NCI-H1092 treated with DMSO at 0.1 percent for 48 hours (cell line): Measurements from ENCODE around the gene CDC42BPB.

ENCODE experiments used
- DNase-seq: peaks from one replicate; lab custom pipeline; 2025; lab: John Stamatoyannopoulos, UW

The CDC42BPB gene

DNA sequence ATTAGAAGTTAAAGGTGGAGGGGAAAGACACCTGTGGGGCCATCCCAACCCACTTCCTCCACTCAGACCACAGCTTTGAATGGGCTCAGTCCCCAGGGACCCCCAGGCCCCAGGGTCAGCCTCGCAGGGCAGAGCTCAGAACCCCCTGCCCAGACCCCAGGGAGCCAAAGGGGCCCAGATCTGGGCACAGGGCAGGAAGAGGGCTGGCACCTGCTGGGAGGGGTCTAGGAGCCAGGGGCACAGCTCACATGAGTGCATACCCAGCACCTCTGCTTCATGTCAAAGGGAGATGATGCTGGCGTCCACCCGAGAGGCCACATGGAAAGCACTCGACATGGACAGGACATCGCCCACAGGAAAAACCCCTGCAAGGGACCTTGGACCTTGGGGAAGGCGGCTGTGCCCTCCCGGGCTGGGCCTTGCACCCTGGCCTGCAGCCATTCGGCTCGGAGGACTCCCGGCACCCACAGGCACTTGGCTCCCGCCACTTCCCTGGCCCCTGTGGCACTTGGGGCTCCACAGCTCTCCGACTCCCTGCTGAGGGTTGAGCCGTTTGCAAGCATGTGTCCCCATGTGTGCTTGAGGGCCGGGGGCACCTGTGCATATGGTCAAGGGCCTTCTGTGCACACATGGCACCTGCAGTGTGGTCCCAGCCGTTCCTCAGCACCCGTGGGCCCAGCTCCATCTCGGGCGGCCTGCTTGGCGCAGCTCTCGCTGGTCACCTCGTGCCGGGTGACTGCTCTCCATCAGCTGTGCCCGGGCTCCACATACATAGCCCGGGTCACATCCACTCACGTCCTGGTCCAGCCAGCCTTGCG is 142.7 kb downstream of the CDC42BPB start:
- no peak for DNase-seq

DNA sequence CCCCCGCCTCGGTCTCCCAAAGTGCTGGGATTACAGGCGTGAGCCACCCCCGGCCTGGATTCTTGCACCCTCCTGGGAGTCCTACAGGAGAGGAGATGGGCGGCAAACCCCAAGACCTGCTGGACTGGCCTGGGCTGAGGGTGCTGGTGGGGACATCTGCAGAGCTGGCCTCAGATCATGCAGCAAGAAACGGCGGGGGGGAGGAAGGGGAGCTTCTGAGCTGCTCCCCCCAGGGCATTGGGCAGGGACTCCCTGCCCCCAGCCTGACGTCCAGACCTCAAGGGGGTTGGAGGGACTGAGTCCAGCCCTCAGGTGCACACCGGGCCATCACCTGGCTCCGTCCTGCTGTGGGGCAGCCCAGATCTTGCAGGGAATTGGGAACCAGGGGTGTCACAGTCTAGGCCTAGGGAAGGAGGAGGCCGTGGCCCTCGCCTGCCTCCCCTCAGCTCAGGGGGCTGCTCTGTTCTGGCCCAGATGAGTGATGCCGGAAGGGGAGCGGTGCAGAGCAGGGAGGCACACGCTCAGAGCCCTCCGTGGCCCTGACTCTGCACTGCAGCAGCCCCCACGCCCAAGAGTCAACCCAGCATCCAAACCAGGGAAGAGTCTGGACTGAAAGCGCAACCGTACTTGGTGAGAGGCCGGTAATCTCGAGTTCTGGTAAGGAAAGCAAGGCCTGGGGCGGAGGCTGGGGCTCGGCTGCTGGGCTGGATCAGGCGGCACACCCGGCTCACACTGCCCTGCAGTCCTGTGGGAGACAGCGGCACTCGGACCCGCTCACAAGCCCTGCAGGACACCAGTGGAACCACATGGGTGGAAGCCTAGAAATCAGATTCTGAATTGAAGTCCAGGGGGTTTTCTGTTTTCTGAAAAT is 143.8 kb downstream of the CDC42BPB start:
- DNase-seq, result no peak

DNA sequence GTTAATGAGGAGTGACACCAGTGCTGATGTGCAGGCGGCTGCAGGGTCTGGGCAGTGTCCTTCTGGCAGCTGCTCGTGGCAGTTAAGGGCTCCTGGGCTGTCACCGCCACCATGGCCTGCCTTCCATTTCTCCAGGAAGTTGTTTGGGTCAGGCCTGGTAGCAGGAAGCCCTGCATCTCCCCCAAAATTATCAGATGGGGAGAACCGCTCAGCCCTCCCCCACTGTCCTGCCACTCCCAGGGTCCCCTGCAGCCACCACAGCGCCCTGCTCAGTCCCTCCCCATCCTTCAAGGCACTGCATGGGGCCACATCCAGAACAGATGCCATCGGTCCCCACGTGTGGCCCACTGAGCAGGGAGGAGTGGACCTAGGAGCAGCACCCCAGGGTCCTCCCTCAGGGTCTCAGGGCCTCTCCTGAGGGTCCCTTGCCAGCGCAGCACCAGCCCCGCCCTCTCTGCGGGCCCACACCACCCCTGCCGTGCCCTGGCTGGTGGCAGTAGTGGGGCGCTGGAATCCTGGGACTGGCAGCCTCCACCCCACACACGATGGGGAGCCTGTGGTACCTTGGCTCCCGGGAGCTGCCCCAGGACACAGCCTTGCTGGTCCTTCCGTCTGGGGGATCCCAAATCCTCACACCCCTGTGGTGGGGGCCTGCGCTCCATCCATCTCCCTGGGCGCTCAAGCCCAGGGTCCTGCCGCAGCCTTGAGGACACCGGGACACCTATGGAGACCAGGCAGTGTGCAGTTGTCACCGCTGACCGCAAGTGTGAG is 145.2 kb downstream of the CDC42BPB start:
- DNase-seq, result no peak

- DNase-seq, result no peak
These were observed 145.8 kb downstream of the CDC42BPB start for GRCh38 chr14:102911541-102911951.

DNA sequence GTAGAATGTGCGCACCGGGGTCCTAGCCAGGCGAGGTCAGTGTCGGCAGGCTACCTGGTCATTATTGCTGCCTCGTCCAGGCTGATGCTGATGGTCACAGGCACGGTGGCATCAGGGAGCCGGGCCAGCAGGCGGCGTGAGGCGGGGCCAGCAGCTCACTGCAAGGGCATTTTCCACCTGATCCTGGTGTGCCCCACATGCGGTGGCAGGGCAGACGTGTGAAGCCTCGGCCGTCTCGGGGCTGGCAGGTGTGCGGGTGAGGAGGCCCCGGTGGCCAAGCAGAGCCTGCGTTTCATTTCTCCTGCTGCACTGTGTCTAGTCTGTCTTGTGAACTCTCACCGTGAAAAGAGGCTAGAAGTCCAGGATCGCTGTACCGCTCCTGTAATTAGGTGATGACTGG is 146.9 kb downstream of the CDC42BPB start:
- DNase-seq, result no peak

DNA sequence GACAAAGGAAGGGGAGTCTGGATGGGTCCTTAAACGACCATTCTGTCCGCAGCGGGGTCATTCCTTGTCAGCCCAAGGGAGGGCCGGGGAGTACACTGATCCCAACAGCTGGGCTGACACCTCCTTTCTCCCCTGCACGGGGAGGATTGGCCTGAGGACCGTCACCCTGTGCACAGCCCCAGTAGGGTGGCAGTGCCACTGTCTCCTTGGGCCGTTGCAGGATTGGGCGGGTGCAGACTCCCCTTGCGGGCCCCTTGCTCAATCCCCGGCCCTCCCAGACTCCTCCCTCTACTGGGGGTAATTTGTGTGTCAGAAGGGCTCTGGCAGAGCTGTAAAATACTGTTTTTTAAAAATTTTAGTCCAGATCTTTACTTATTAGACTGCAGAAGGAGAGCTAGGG is 147.4 kb downstream of the CDC42BPB start:
- DNase-seq, result no peak

- DNase-seq, result no peak
These were observed 147.9 kb downstream of the CDC42BPB start for GRCh38 chr14:102909462-102909861.

DNA sequence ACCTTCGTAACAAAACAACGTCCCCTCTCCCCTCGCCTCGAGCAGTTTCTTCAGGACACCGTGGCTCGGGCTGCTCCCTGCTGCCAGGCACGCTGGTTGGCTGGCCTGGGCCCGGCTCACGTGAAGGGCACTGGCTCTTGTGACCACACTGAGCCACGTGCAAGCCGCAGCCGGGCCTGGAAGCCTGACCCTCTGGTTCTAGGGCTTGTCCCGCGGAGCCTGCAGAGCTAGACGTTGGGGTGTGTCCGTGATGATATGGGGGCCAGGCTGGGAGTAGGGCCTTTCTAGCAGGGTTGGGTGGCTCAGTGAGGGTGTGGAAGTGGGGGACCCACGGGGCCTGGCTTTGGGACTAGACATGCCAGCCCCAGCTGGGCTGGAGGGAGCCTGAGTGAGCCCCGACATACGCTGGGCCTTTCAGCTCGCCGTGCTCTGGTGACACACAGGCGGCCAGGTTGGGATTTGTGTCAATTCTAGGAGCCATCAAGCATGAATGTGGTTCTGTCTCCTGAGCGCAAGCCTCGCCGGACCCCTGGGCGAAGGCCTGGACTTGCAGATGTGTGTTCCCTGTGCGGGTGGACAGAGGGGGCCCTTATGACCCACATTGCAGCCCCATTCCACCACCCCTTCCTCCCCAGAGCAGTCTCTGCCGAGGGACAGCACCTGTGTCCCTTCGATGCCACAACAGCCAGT is 148.4 kb downstream of the CDC42BPB start:
- no peak for DNase-seq

- no peak for DNase-seq
These were observed 149.2 kb downstream of the CDC42BPB start for GRCh38 chr14:102907980-102908730.

DNA sequence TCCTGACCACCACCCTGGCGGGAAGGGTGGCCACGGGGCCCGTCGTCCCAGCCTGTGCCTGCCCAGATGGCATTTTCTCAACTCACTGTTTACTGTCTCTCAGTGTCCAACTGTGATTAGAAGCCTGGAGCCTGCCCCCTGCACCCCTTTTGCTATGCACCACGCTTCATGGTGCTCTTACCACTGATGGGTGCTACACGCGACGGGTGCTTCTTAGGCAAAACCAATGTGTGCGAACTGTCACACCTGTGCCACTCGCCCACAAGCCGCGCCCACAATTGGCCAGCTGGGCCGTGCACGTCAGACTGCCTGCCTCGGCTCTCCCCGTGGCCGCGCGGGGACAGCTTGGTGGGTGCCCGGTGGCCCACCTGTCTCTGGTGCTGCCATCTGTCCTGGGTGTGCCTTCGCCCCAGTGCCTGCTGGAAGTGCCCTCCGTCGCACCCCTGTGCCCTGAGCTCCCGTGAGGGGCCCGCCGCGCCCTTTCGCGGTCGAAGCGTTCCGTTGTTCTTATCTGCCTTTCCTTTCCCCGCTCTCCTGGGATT is 150.0 kb downstream of the CDC42BPB start:
- no peak for DNase-seq

- no peak for DNase-seq
These were observed 150.6 kb downstream of the CDC42BPB start for GRCh38 chr14:102906616-102907302.

- no peak for DNase-seq
These were observed 151.9 kb downstream of the CDC42BPB start for GRCh38 chr14:102905116-102906108.

DNA sequence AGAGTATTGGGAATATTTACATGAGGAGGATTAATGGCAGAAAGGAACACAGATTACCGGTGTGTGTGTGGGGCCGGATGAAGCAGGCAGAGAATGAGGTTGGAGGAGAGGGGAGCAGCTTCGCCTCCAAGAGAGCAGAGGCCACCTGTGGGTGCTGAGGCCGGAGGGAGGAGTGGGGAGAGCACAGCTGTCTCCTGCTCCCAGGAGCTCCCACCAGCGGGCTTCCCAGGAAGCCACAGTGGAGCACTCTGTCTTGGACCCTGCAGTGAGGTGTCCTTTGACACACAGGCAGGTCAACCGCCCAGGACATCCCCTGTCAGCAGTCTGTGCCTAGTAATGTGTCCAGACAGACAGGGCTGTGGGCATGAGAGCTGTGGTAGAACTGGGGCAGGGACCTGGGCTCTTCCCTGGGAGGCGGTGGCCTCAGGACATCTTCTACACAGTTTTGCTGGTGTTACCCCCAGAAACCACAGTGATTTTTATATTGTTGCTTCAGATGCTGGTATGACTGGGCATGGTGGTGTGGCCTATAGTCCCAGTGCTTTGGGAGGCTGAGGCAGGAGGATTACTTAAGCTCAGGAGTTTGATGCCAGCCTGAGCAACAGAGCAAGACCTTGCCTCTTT is 153.3 kb downstream of the CDC42BPB start:
- no peak for DNase-seq

- no peak for DNase-seq
These were observed 154.0 kb downstream of the CDC42BPB start for GRCh38 chr14:102903248-102903888.

DNA sequence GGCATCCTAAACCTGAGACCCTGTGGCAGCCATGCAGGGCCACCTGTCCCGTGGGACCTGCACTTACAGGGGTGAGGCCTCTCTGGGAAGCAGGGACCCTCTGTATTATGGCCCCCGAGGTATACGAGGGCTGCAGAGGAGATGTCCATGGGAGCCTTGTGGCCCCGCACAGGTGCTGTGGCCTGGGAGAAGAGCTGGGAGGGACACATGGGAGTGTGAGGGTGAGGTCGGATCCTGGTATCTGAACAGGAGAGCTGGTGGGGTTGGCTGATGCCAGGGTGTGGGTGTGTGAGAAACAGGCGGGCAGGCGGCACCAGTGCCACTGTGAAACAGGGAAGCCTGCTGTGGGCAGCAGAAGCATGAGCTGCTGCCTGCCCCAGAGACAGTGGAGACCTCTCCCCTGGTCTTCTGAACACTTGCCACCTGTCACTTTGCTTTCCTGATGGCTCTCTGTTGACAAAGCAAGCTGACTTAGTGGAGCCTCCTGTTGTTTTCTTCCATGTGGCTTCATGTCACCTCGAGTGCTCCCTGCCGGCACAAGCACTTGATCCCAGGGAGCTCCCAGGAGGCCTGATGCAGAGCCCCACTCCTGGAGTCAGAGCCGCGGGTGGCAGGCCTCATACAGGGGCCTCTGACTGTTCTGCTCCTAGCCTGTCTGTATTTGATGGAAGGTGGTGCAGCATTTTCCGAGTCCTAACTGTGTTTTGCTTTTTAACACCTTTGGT is 154.7 kb downstream of the CDC42BPB start:
- no peak for DNase-seq

DNA sequence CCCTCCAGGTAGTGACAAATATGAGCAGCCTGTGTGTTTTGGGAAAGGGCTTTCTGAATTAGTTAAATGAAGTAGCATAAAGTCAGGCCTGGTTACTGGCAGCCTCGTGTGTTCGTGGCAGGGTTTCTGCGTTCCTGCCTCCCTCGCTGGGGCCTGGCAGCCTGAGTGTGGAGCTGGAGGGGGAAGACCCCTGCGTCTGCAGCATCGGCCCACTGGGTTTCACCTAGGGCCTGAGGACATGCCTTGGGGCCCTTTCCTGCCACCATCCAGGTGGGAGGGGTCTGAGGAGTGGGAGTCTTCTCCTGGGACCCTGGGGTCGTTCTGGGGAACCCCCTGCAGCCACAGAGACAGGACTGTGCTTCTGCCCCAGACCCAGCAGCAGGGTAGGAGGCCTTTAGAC is 155.3 kb downstream of the CDC42BPB start:
- DNase-seq, result no peak

- no peak for DNase-seq
These were observed 155.7 kb downstream of the CDC42BPB start for GRCh38 chr14:102901633-102902032.
